ENCODE results near the gene SLC44A5.

Gene SLC44A5

DNA sequence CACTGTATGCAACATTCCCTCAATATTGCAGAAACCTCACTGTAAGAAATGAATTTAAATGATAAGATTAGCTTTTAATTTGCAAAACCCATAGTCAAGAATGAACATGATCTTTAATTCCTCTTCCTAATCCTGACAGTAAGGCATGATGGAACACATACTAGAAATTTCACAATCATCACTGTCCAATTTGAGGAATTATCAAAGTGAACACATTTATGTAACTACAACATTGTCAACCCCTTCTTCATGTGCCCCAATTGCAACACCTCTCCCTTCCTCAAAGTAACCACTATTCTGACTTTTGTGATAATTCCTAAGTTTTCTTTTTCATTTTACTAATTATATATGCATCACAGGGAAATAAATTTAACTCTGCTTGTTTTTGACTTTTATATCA is 373.6 kb downstream of the SLC44A5 start:
- Histone ChIP-seq H3K79me2 (ENCODE audit: insufficient read depth, low read length) (no peaks in the 10 kb centered on the region), H3K4me2 (ENCODE audit: low read depth, low read length, poor library complexity, severe bottlenecking) (no peak overlapping the region), H3K4me3 (ENCODE audit: low read length, poor library complexity, severe bottlenecking) (no peak overlapping the region), H3K4me1 (ENCODE audit: insufficient read depth, low read length, poor library complexity, severe bottlenecking) (no peaks in the 10 kb centered on the region), H3K9me2 (replicated peaks; ENCODE audit: low read depth, low read length) (no peaks in the 10 kb centered on the region), H3K9ac (ENCODE audit: low read depth, low read length, poor library complexity, severe bottlenecking) (no peak overlapping the region), H2AFZ (ENCODE audit: low read length) (no peak overlapping the region), H3F3A (ENCODE audit: low read depth) (no peaks in the 10 kb centered on the region), H3K9me3 (ENCODE audit: insufficient read depth, low read depth, low read length) (no peaks in the 10 kb centered on the region), H3K36me3 (ENCODE audit: insufficient read depth, low read length) (no peaks in the 10 kb centered on the region), H4K20me1 (ENCODE audit: insufficient read depth, low read length, poor library complexity, severe bottlenecking) (no peaks in the 10 kb centered on the region), H3K27me3 (ENCODE audit: insufficient read depth, low read length, poor library complexity, severe bottlenecking) (no peaks in the 10 kb centered on the region)
- TF ChIP-seq, protein P1, sequence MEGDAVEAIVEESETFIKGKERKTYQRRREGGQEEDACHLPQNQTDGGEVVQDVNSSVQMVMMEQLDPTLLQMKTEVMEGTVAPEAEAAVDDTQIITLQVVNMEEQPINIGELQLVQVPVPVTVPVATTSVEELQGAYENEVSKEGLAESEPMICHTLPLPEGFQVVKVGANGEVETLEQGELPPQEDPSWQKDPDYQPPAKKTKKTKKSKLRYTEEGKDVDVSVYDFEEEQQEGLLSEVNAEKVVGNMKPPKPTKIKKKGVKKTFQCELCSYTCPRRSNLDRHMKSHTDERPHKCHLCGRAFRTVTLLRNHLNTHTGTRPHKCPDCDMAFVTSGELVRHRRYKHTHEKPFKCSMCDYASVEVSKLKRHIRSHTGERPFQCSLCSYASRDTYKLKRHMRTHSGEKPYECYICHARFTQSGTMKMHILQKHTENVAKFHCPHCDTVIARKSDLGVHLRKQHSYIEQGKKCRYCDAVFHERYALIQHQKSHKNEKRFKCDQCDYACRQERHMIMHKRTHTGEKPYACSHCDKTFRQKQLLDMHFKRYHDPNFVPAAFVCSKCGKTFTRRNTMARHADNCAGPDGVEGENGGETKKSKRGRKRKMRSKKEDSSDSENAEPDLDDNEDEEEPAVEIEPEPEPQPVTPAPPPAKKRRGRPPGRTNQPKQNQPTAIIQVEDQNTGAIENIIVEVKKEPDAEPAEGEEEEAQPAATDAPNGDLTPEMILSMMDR (conservative IDR thresholded peaks at IDR 0.05; ENCODE audit: low read length): no peak
- TF ChIP-seq EZH2phosphoT487 (IDR thresholded peaks at IDR 0.05; ENCODE audit: borderline replicate concordance): no peak

DNA sequence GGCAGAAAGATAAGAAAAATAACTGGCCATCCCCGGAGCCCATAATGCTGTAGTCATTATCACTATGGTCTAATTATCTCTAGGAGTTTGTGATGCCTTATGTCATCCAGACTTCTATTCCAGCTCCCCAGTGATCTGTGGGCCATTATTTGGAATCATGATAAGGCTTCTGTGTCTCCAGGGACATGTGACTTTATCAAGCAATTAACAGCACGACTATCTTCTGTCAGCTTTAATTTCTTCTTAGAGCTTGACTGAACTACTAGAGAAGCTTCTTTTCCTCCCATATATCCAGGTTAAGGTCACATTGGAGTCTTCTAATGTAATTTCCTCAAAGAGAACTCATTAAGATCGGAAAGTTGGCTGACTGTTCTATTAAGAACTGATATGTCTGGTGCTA is 376.4 kb downstream of the SLC44A5 start:
- Histone ChIP-seq H3K4me1 (ENCODE audit: insufficient read depth, low read length, poor library complexity, severe bottlenecking) (no peaks in the 10 kb centered on the region), H3K27me3 (ENCODE audit: insufficient read depth, low read length, poor library complexity, severe bottlenecking) (no peaks in the 10 kb centered on the region), H4K20me1 (ENCODE audit: insufficient read depth, low read length, poor library complexity, severe bottlenecking) (no peaks in the 10 kb centered on the region), H3K36me3 (ENCODE audit: insufficient read depth, low read length) (no peaks in the 10 kb centered on the region), H3K9me2 (replicated peaks; ENCODE audit: low read depth, low read length) (no peaks in the 10 kb centered on the region), H3K79me2 (ENCODE audit: insufficient read depth, low read length) (no peaks in the 10 kb centered on the region), H3K9me3 (ENCODE audit: insufficient read depth, low read depth, low read length) (no peaks in the 10 kb centered on the region), H3F3A (ENCODE audit: low read depth) (no peaks in the 10 kb centered on the region), H3K4me3 (ENCODE audit: low read length, poor library complexity, severe bottlenecking) (no peak overlapping the region), H3K9ac (ENCODE audit: low read depth, low read length, poor library complexity, severe bottlenecking) (no peak overlapping the region), H3K4me2 (ENCODE audit: low read depth, low read length, poor library complexity, severe bottlenecking) (no peak overlapping the region), H2AFZ (ENCODE audit: low read length) (no peak overlapping the region)
- TF ChIP-seq, protein P1 (conservative IDR thresholded peaks at IDR 0.05; ENCODE audit: low read length): no peak
- no peak for TF ChIP-seq EZH2phosphoT487 (IDR thresholded peaks at IDR 0.05; ENCODE audit: borderline replicate concordance)

DNA sequence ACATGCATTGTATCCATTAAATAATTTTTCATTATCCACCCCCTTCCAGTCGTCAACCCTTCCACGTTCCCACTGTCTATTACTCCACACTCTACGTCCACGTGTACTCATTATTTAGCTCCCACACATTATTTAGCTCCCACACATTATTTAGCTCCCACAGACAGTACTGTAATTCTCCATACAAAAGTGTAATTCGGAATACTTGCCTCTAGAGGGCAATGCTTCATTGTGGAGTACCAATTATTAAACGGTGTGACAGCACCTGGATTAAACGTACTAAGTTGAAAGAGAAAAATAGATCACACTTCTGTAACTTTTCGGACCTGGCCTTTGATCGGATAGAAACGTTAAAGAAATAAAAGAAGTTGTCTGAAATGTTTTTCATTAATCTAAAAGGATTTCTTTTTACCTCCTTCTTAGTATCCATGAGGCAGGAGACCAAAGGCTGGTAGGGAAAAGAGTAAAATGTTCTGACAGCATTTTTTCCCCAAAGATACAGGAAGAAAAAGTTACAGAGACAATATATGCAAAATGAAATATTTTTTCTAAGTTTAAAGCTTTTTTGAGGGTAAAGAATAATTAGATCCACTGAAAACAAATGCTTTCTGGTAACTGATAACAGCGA is 377.5 kb downstream of the SLC44A5 start:
- Histone ChIP-seq H3K27me3 (ENCODE audit: insufficient read depth, low read length, poor library complexity, severe bottlenecking) (no peaks in the 10 kb centered on the region), H3K9ac (ENCODE audit: low read depth, low read length, poor library complexity, severe bottlenecking) (no peak overlapping the region), H3K9me3 (ENCODE audit: insufficient read depth, low read depth, low read length) (no peaks in the 10 kb centered on the region), H3K4me1 (ENCODE audit: insufficient read depth, low read length, poor library complexity, severe bottlenecking) (no peaks in the 10 kb centered on the region), H4K20me1 (ENCODE audit: insufficient read depth, low read length, poor library complexity, severe bottlenecking) (no peaks in the 10 kb centered on the region), H3F3A (ENCODE audit: low read depth) (no peaks in the 10 kb centered on the region), H3K4me2 (ENCODE audit: low read depth, low read length, poor library complexity, severe bottlenecking) (no peak overlapping the region), H3K36me3 (ENCODE audit: insufficient read depth, low read length) (no peaks in the 10 kb centered on the region), H3K9me2 (replicated peaks; ENCODE audit: low read depth, low read length) (no peaks in the 10 kb centered on the region), H2AFZ (ENCODE audit: low read length) (peak overlapping the region; percentile 7; the same call in 1 of the 2 replicates), H3K79me2 (ENCODE audit: insufficient read depth, low read length) (no peaks in the 10 kb centered on the region), H3K4me3 (ENCODE audit: low read length, poor library complexity, severe bottlenecking) (no peak overlapping the region)
- TF ChIP-seq EZH2phosphoT487 (IDR thresholded peaks at IDR 0.05; ENCODE audit: borderline replicate concordance): no peak
- TF ChIP-seq, protein P1 (conservative IDR thresholded peaks at IDR 0.05; ENCODE audit: low read length): peak; percentile 85
